Measurements from ENCODE around the gene FAM107B.

FAM107B gene

GRCh38 chr10:14535457-14536130, 239.1 kb downstream of the FAM107B start:
- ATAC-seq, result no peak

GRCh38 chr10:14534152-14534551, 240.5 kb downstream of the FAM107B start:
- TF ChIP-seq ZFP3 (CRISPR knock-in tag; IDR thresholded peaks at IDR 0.05) (no peak), ZNF8 (CRISPR knock-in tag; IDR thresholded peaks at IDR 0.05) (no peak), GLIS3 (CRISPR knock-in tag; IDR thresholded peaks at IDR 0.05) (no peak), CREB5 (CRISPR knock-in tag; IDR thresholded peaks at IDR 0.05; ENCODE audit: low read depth) (no peak), ISL1 (CRISPR knock-in tag; IDR thresholded peaks at IDR 0.05) (no peak), OSR1 (CRISPR knock-in tag; IDR thresholded peaks at IDR 0.05) (no peak), ESRRG (CRISPR knock-in tag; IDR thresholded peaks at IDR 0.05) (no peak), PATZ1 (CRISPR knock-in tag; IDR thresholded peaks at IDR 0.05; ENCODE audit: borderline replicate concordance) (no peak), PPARA (CRISPR knock-in tag; IDR thresholded peaks at IDR 0.05; ENCODE audit: borderline replicate concordance) (no peak), CSDC2 (CRISPR knock-in tag; IDR thresholded peaks at IDR 0.05) (no peak), CSRNP3 (CRISPR knock-in tag; IDR thresholded peaks at IDR 0.05) (no peak), TSHZ2 (CRISPR knock-in tag; IDR thresholded peaks at IDR 0.05) (no peak), TOX (CRISPR knock-in tag; IDR thresholded peaks at IDR 0.05; ENCODE audit: borderline replicate concordance) (no peak), ZNF70 (CRISPR knock-in tag; IDR thresholded peaks at IDR 0.05) (no peak), TCF4 (CRISPR knock-in tag; IDR thresholded peaks at IDR 0.05; ENCODE audit: borderline replicate concordance) (no peak), ARNTL (CRISPR knock-in tag; IDR thresholded peaks at IDR 0.05; ENCODE audit: borderline replicate concordance, low read depth) (no peak), ZC3H10 (CRISPR knock-in tag; IDR thresholded peaks at IDR 0.05) (no peak)
- no peak for ATAC-seq

More at GRCh38 chr10:14535457-14536130, 239.1 kb downstream of the FAM107B start:
- TF ChIP-seq TCF4 (CRISPR knock-in tag; IDR thresholded peaks at IDR 0.05; ENCODE audit: borderline replicate concordance) (no peak), BACH2 (CRISPR knock-in tag; IDR thresholded peaks at IDR 0.05; ENCODE audit: borderline replicate concordance) (no peak), ZFP3 (CRISPR knock-in tag; IDR thresholded peaks at IDR 0.05) (no peak), PATZ1 (CRISPR knock-in tag; IDR thresholded peaks at IDR 0.05; ENCODE audit: borderline replicate concordance) (no peak), CREB5 (CRISPR knock-in tag; IDR thresholded peaks at IDR 0.05; ENCODE audit: low read depth) (no peak), CSRNP3 (CRISPR knock-in tag; IDR thresholded peaks at IDR 0.05) (no peak), GLIS3 (CRISPR knock-in tag; IDR thresholded peaks at IDR 0.05) (no peak), TOX (CRISPR knock-in tag; IDR thresholded peaks at IDR 0.05; ENCODE audit: borderline replicate concordance) (no peak), ISL1 (CRISPR knock-in tag; IDR thresholded peaks at IDR 0.05) (no peak), ARNTL (CRISPR knock-in tag; IDR thresholded peaks at IDR 0.05; ENCODE audit: borderline replicate concordance, low read depth) (no peak), PPARA (CRISPR knock-in tag; IDR thresholded peaks at IDR 0.05; ENCODE audit: borderline replicate concordance) (no peak)

Data from SK-N-SH treated with all-trans-retinoic acid at 6 μM for 48 hours (cell line).